IMR-90 (cell line): Measurements from ENCODE around the gene DCAF12L1. TPM values are rescaled to one million over a fixed set of nuclear protein-coding genes. Genes with fewer than 3 reads are reported as not detected.

Experiments used
- ATAC-seq: fragments of 200-7000 bp; cut with Tn5 transposase; 2 replicates; pipeline ENCODE4 v1.9.1; 2020; ENCODE audit warnings: low read depth, mild to moderate bottlenecking, moderate library complexity
- BruUV-seq: library from RNA; stranded (reverse); fragments of 400-500 nt; replicated peaks from 2 replicates; lab custom pipeline; 2021; lab: Mats Ljungman, UMichigan
- CTCF ChIA-PET: fragments of 300-600 bp; formaldehyde crosslinking; extraction: SDS; loops from one replicate; lab custom pipeline; 2021; ENCODE audit warnings: antibody characterized with exemption; lab: Yijun Ruan, JAX
- POLR2A ChIA-PET: fragments of 300-600 bp; sonication (Branson Sonifier 250); formaldehyde crosslinking; loops from one replicate; lab custom pipeline; 2022; ENCODE audit warnings: antibody characterized with exemption; ENCODE audit not compliant: unreplicated experiment; lab: Charles Lee
- DNase-seq: peaks from one replicate; pipeline ENCODE4 v3.0.0; 2013
- H2AFZ ChIP-seq: replicated peaks from 2 replicates; pipeline ENCODE3; 2013; ENCODE audit warnings: low read length, mild to moderate bottlenecking; ENCODE audit not compliant: poor library complexity
- H2AK5ac ChIP-seq: 2 replicates; pipeline ENCODE4 v1.6.1; 2013; ENCODE audit warnings: low read depth, low read length, inconsistent platforms
- H2AK9ac ChIP-seq: replicated peaks from 2 replicates; pipeline ENCODE3; 2013; ENCODE audit warnings: mild to moderate bottlenecking, low read depth, low read length, moderate library complexity; ENCODE audit not compliant: poor library complexity
- H2BK120ac ChIP-seq: 2 replicates; pipeline ENCODE4 v1.6.1; 2013; ENCODE audit warnings: low read depth, low read length, inconsistent platforms
- H2BK15ac ChIP-seq: 3 replicates; pipeline ENCODE4 v1.6.1; 2013; ENCODE audit warnings: low read depth, low read length, inconsistent platforms
- H2BK20ac ChIP-seq: 2 replicates; pipeline ENCODE4 v1.6.1; 2013; ENCODE audit warnings: low read depth, mild to moderate bottlenecking, inconsistent platforms, low read length, moderate library complexity
- H2BK5ac ChIP-seq: 2 replicates; pipeline ENCODE4 v1.6.1; 2013; ENCODE audit warnings: mild to moderate bottlenecking, low read depth, low read length, inconsistent platforms; ENCODE audit not compliant: poor library complexity, severe bottlenecking
- H3K14ac ChIP-seq: replicated peaks from 2 replicates; pipeline ENCODE4 v1.6.1; 2013; ENCODE audit warnings: low read depth, low read length, inconsistent platforms
- H3K18ac ChIP-seq: 2 replicates; pipeline ENCODE4 v1.6.1; 2013; ENCODE audit warnings: low read depth, low read length, control low read depth
- H3K23ac ChIP-seq: 2 replicates; pipeline ENCODE4 v1.6.1; 2013; ENCODE audit warnings: low read depth, low read length, inconsistent platforms
- H3K27ac ChIP-seq: 2 replicates; pipeline ENCODE4 v1.5.1; 2013; ENCODE audit warnings: mild to moderate bottlenecking, control low read depth, low read length; ENCODE audit not compliant: insufficient read depth
- H3K27me3 ChIP-seq: 2 replicates; pipeline ENCODE4 v1.6.1; 2013; ENCODE audit warnings: low read length; ENCODE audit not compliant: control insufficient read depth, insufficient read depth
- H3K36me3 ChIP-seq: 2 replicates; pipeline ENCODE4 v1.6.1; 2013; ENCODE audit warnings: low read length, mixed read lengths; ENCODE audit not compliant: control insufficient read depth, insufficient read depth
- H3K4ac ChIP-seq: 2 replicates; pipeline ENCODE4 v1.6.1; 2013; ENCODE audit warnings: low read depth, low read length, inconsistent platforms
- H3K4me1 ChIP-seq: 2 replicates; pipeline ENCODE4 v1.6.1; 2013; ENCODE audit warnings: low read length, mixed read lengths; ENCODE audit not compliant: control insufficient read depth, insufficient read depth
- H3K4me2 ChIP-seq: 2 replicates; pipeline ENCODE4 v1.6.1; 2013; ENCODE audit warnings: low read depth, mild to moderate bottlenecking, control low read depth, low read length, moderate library complexity
- H3K4me3 ChIP-seq: 2 replicates; pipeline ENCODE4 v1.5.1; 2013; ENCODE audit warnings: low read depth, mild to moderate bottlenecking, control low read depth, low read length, moderate library complexity; ENCODE audit not compliant: insufficient read depth
- H3K56ac ChIP-seq: 2 replicates; pipeline ENCODE4 v1.6.1; 2013; ENCODE audit warnings: low read length, inconsistent platforms; ENCODE audit not compliant: insufficient read depth; ENCODE audit errors: extremely low read depth
- H3K79me1 ChIP-seq, 2 experiments: 2 replicates each; pipeline ENCODE4 v1.6.1; 2013; ENCODE audit warnings: low read length in 2 of 2, inconsistent platforms in 1 of 2, low read depth in 1 of 2
- H3K9ac ChIP-seq: 2 replicates; pipeline ENCODE4 v1.6.1; 2013; ENCODE audit warnings: low read depth, low read length, control low read depth
- H3K9me1 ChIP-seq: 2 replicates; pipeline ENCODE4 v1.6.1; 2013; ENCODE audit warnings: low read length, inconsistent platforms; ENCODE audit not compliant: insufficient read depth
- H3K9me3 ChIP-seq: 2 replicates; pipeline ENCODE4 v1.6.1; 2013; ENCODE audit warnings: low read length; ENCODE audit not compliant: control insufficient read depth, insufficient read depth
- H4K20me1 ChIP-seq: 2 replicates; pipeline ENCODE4 v1.6.1; 2013; ENCODE audit warnings: low read length, inconsistent platforms; ENCODE audit not compliant: insufficient read depth
- H4K5ac ChIP-seq: 2 replicates; pipeline ENCODE4 v1.6.1; 2013; ENCODE audit warnings: mild to moderate bottlenecking, low read depth, low read length, control low read depth
- H4K8ac ChIP-seq, 2 experiments: 2 replicates each; pipeline ENCODE4 v1.6.1; 2013; ENCODE audit warnings: low read depth in 2 of 2, low read length in 2 of 2, control low read depth in 1 of 2, inconsistent platforms in 1 of 2
- H4K91ac ChIP-seq: 2 replicates; pipeline ENCODE4 v1.6.1; 2013; ENCODE audit warnings: low read depth, low read length, inconsistent platforms; ENCODE audit not compliant: insufficient read depth
- FOS ChIP-seq: fragments of 150-350 bp; IDR thresholded peaks from 2 replicates; pipeline ENCODE4 v1.6.1; 2016; ENCODE audit warnings: low read depth, low read length
- SMC3 ChIP-seq: fragments of 150-350 bp; IDR thresholded peaks from 2 replicates; pipeline ENCODE4 v1.6.1; 2016; ENCODE audit warnings: low read depth, mild to moderate bottlenecking, antibody characterized with exemption, low read length, moderate library complexity
- WGBS, 2 experiments: methylation state at CpG; one replicate each; pipeline versions ENCODE4 v1.1.5 to v1.1.7; 2013; ENCODE audit warnings: missing lambda C conversion rate in 2 of 2; ENCODE audit not compliant: insufficient read length in 1 of 2; ENCODE audit errors: extremely low coverage in 2 of 2; 5-methylcytosine and 5-hydroxymethylcytosine counted together
- dilution Hi-C: fragments of 300-500 bp; cut with HindIII; formaldehyde crosslinking; loops from one replicate; pipeline ENCODE4 v1.14.3; 2018; ENCODE audit warnings: low sequenced_read_pairs; ENCODE audit not compliant: unreplicated experiment
- in situ Hi-C: fragments of 300-500 bp; cut with MboI; formaldehyde crosslinking; loops from 3 replicates; pipeline ENCODE4 v1.14.3; 2019; ENCODE audit warnings: low sequenced_read_pairs, inconsistent platforms, mixed read lengths
- intact Hi-C: fragments of 100-400 bp; cut with micrococcal nuclease; formaldehyde crosslinking; loops from 2 replicates; pipeline ENCODE4 v1.10.0; 2022
- polyA plus RNA-seq, 3 experiments: library from polyadenylated mRNA; depleted of rRNA; stranded (reverse); fragments of >200 nt; gene quantifications; 2 replicates each; pipeline ENCODE4 v1.2.3, GENCODE V29; 2012; ENCODE audit warnings: low replicate concordance in 1 of 3
- total RNA-seq: library from RNA; depleted of rRNA; stranded (reverse); fragments of >200 nt; gene quantifications from 2 replicates; pipeline ENCODE4 v1.2.3, GENCODE V29; 2012

Gene DCAF12L1
- total and polyA plus RNA-seq, 2 of the 4 experiments (the other 2 are of a cell fraction), result not detected

GRCh38 chrX:126550816-126551215, 1.8 kb downstream of the DCAF12L1 start:
- in situ Hi-C loops, result no loop called here
- H2AFZ ChIP-seq, result no peak overlapping the region
- ATAC-seq, result no peak
- intact Hi-C loops, result no loop called here
- H3K18ac ChIP-seq, result no peak overlapping the region
- H4K5ac ChIP-seq, result no peak overlapping the region
- H2BK5ac ChIP-seq, result no peak overlapping the region
- no peak overlapping the region for H4K91ac ChIP-seq
- no peaks in the 10 kb centered on the region for H3K4me1 ChIP-seq
- DNase-seq, result no peak
- no peaks in the 10 kb centered on the region for H3K79me1 ChIP-seq
- no peak overlapping the region for H3K4me3 ChIP-seq
- dilution Hi-C loops, result no loop called here
- H2BK15ac ChIP-seq, result no peak overlapping the region
- H2BK120ac ChIP-seq, result no peak overlapping the region
- no peak overlapping the region for H3K4ac ChIP-seq
- no peaks in the 10 kb centered on the region for H3K36me3 ChIP-seq
- H2AK5ac ChIP-seq, result no peak overlapping the region
- CTCF ChIA-PET, result no interaction called here
- no peak for TF ChIP-seq FOS
- TF ChIP-seq SMC3, result no peak
- no peak overlapping the region for H3K4me2 ChIP-seq
- H2AK9ac ChIP-seq, result no peak overlapping the region
- H3K23ac ChIP-seq, result no peak overlapping the region
- H3K9me1 ChIP-seq, result no peaks in the 10 kb centered on the region
- no peak overlapping the region for H3K56ac ChIP-seq
- H3K14ac ChIP-seq, result no peak overlapping the region
- POLR2A ChIA-PET, result no interaction called here
- H3K27ac ChIP-seq, result no peak overlapping the region
- H3K27me3 ChIP-seq, result no peaks in the 10 kb centered on the region
- no peak overlapping the region for H4K8ac ChIP-seq
- no CpG with 5 or more reads among the region's 6 CpGs for WGBS, 2 experiments
- no peak overlapping the region for H3K9ac ChIP-seq
- no TSS peak for BruUV-seq
- H3K9me3 ChIP-seq, result no peaks in the 10 kb centered on the region; the same call in 1 of the 2 replicates
- no peak overlapping the region for H2BK20ac ChIP-seq
- H4K20me1 ChIP-seq, result no peaks in the 10 kb centered on the region
